ENCODE measurements around the gene RLN3. TPM values are rescaled to one million over a fixed set of nuclear protein-coding genes. Genes with fewer than 3 reads are reported as not detected.

Gene RLN3
- total RNA-seq, 2 experiments from 2014 or later = not detected

GRCh38 chr19:13995878-13996765, 31.8 kb upstream of the RLN3 start:
- Mint-ChIP-seq H3K27me3 (no peaks in the 10 kb centered on the region), H3K4me3 (no peak overlapping the region), H3K4me1 (ENCODE audit: low read depth) (peaks cover 6% of the 10 kb centered on the region), H3K27ac (no peak overlapping the region), H3K9me3 (peaks cover 10% of the 10 kb centered on the region), H3K36me3 (peaks cover 18% of the 10 kb centered on the region)
- intact Hi-C loops (cut with micrococcal nuclease) = no loop called here
- ChIA-PET POLR2A (no interaction called here), CTCF (no interaction called here)
- no peak for DNase-seq

- POLR2A ChIA-PET = interaction anchor here (1.4 kb wide), 1 partner anchor 10 kb away, joined by 3 read pairs; no protein-coding TSS in a partner anchor
- no peak for DNase-seq
Observed at GRCh38 chr19:13996928-13997630, 30.9 kb upstream of the RLN3 start.

GRCh38 chr19:13997631-13997962, 30.4 kb upstream of the RLN3 start:
- Mint-ChIP-seq H3K27ac (no peak overlapping the region), H3K36me3 (peaks cover 15% of the 10 kb centered on the region), H3K9me3 (peaks cover 10% of the 10 kb centered on the region), H3K4me1 (ENCODE audit: low read depth) (peaks cover 18% of the 10 kb centered on the region), H3K27me3 (no peaks in the 10 kb centered on the region), H3K4me3 (no peak overlapping the region)
- ChIA-PET POLR2A (interaction anchor here (1.4 kb wide), 1 partner anchor 11 kb away, joined by 3 read pairs; no protein-coding TSS in a partner anchor), CTCF (no interaction called here)
- intact Hi-C loops (cut with micrococcal nuclease) = no loop called here
- no peak for DNase-seq

More at GRCh38 chr19:13996928-13997630, 30.9 kb upstream of the RLN3 start:
- Mint-ChIP-seq H3K27me3 (no peaks in the 10 kb centered on the region), H3K9me3 (peaks cover 10% of the 10 kb centered on the region), H3K4me1 (ENCODE audit: low read depth) (peaks cover 12% of the 10 kb centered on the region), H3K36me3 (peaks cover 17% of the 10 kb centered on the region), H3K4me3 (no peak overlapping the region), H3K27ac (no peak overlapping the region)
- intact Hi-C loops (cut with micrococcal nuclease) = no loop called here
- CTCF ChIA-PET = no interaction called here

GRCh38 chr19:13998426-13998825, 29.5 kb upstream of the RLN3 start:
- no peak for DNase-seq
- Mint-ChIP-seq H3K9me3 (peaks cover 10% of the 10 kb centered on the region), H3K36me3 (peaks cover 15% of the 10 kb centered on the region), H3K4me1 (ENCODE audit: low read depth) (peaks cover 26% of the 10 kb centered on the region), H3K4me3 (no peak overlapping the region), H3K27ac (no peak overlapping the region), H3K27me3 (no peaks in the 10 kb centered on the region)
- CTCF ChIA-PET = interaction anchor here (1.8 kb wide), 1 partner anchor 33 kb away, joined by 7 read pairs; the partner anchor contains the start of gene IL27RA
- POLR2A ChIA-PET = interaction anchor here (1.4 kb wide), 1 partner anchor 12 kb away, joined by 3 read pairs; no protein-coding TSS in a partner anchor
- intact Hi-C loops (cut with micrococcal nuclease) = no loop called here

- Mint-ChIP-seq H3K4me1 (ENCODE audit: low read depth) (peaks cover 30% of the 10 kb centered on the region), H3K9me3 (peaks cover 10% of the 10 kb centered on the region), H3K27me3 (no peaks in the 10 kb centered on the region), H3K36me3 (peaks cover 15% of the 10 kb centered on the region), H3K4me3 (no peak overlapping the region), H3K27ac (no peak overlapping the region)
- CTCF ChIA-PET = interaction anchor here (1.8 kb wide), 1 partner anchor 33 kb away, joined by 7 read pairs; the partner anchor contains the start of gene IL27RA
- intact Hi-C loops (cut with micrococcal nuclease) = no loop called here
- DNase-seq = no peak
- POLR2A ChIA-PET = no interaction called here
Observed at GRCh38 chr19:13999085-13999484, 28.9 kb upstream of the RLN3 start.

- no peak for DNase-seq
- H3K27me3 Mint-ChIP-seq = no peaks in the 10 kb centered on the region
- H3K9me3 Mint-ChIP-seq = peaks cover 10% of the 10 kb centered on the region
- H3K4me1 Mint-ChIP-seq (ENCODE audit: low read depth) = peaks cover 41% of the 10 kb centered on the region
- POLR2A ChIA-PET = no interaction called here
- peak overlapping the region; percentile 90 for H3K27ac Mint-ChIP-seq
- H3K4me3 Mint-ChIP-seq = no peak overlapping the region
- intact Hi-C loops (cut with micrococcal nuclease) = loop anchor here (10.0 kb wide), 1 partner anchor 364 kb away; no protein-coding TSS in a partner anchor
- peaks cover 15% of the 10 kb centered on the region for H3K36me3 Mint-ChIP-seq
- CTCF ChIA-PET = interaction anchor here (0.7 to 1.2 kb wide), 2 partner anchors 31 to 939 kb away, joined by 4 to 5 read pairs; partner anchors contain the start of gene IL27RA
Observed at GRCh38 chr19:14000691-14001375, 27.1 kb upstream of the RLN3 start.

GRCh38 chr19:14002571-14003250, 25.2 kb upstream of the RLN3 start:
- H3K9me3 Mint-ChIP-seq = peaks cover 10% of the 10 kb centered on the region
- DNase-seq = peak; percentile 48
- ChIA-PET POLR2A (interaction anchor here (1.3 to 2.5 kb wide), 4 partner anchors 14 to 156 kb away, joined by 3 to 12 read pairs (median 6); partner anchors contain the start of gene IL27RA), CTCF (interaction anchor here (0.7 to 2.4 kb wide), 5 partner anchors 15 to 398 kb away, joined by 3 to 8 read pairs (median 6); partner anchors contain the start of gene IL27RA)
- H3K36me3 Mint-ChIP-seq = peaks cover 15% of the 10 kb centered on the region
- H3K4me1 Mint-ChIP-seq (ENCODE audit: low read depth) = peaks cover 44% of the 10 kb centered on the region
- peak overlapping the region; percentile 68 for H3K4me3 Mint-ChIP-seq
- intact Hi-C loops (cut with micrococcal nuclease) = loop anchor here (10.0 kb wide), 1 partner anchor 362 kb away; no protein-coding TSS in a partner anchor
- no peaks in the 10 kb centered on the region for H3K27me3 Mint-ChIP-seq
- peak overlapping the region; percentile 96 for H3K27ac Mint-ChIP-seq

- peak overlapping the region; percentile 96 for H3K27ac Mint-ChIP-seq
- peak; percentile 47 for DNase-seq
- ChIA-PET CTCF (interaction anchor here (0.7 to 2.4 kb wide), 5 partner anchors 16 to 397 kb away, joined by 3 to 8 read pairs (median 6); partner anchors contain the start of gene IL27RA), POLR2A (interaction anchor here (0.6 to 2.5 kb wide), 9 partner anchors 15 to 500 kb away, joined by 3 to 12 read pairs (median 3); partner anchors contain the start of gene IL27RA)
- intact Hi-C loops (cut with micrococcal nuclease) = loop anchor here (10.0 kb wide), 1 partner anchor 361 kb away; no protein-coding TSS in a partner anchor
- peaks cover 44% of the 10 kb centered on the region for H3K4me1 Mint-ChIP-seq (ENCODE audit: low read depth)
- H3K4me3 Mint-ChIP-seq = peak overlapping the region; percentile 68
- H3K27me3 Mint-ChIP-seq = no peaks in the 10 kb centered on the region
- H3K36me3 Mint-ChIP-seq = peaks cover 15% of the 10 kb centered on the region
- peaks cover 10% of the 10 kb centered on the region for H3K9me3 Mint-ChIP-seq
Observed at GRCh38 chr19:14003251-14004055, 24.5 kb upstream of the RLN3 start.

GRCh38 chr19:14004619-14005348, 23.2 kb upstream of the RLN3 start:
- intact Hi-C loops (cut with micrococcal nuclease) = loop anchor here (10.0 kb wide), 1 partner anchor 360 kb away; no protein-coding TSS in a partner anchor

More at GRCh38 chr19:14004619-14005348, 23.2 kb upstream of the RLN3 start:
- Mint-ChIP-seq H3K27ac (peak overlapping the region; percentile 85), H3K4me1 (ENCODE audit: low read depth) (peaks cover 44% of the 10 kb centered on the region), H3K27me3 (no peaks in the 10 kb centered on the region), H3K4me3 (peak overlapping the region; percentile 77), H3K36me3 (peaks cover 4% of the 10 kb centered on the region), H3K9me3 (peaks cover 2% of the 10 kb centered on the region)
- CTCF ChIA-PET = interaction anchor here (0.6 to 2.6 kb wide), 7 partner anchors 17 to 142 kb away, joined by 3 to 13 read pairs (median 4); partner anchors contain the start of genes ASF1B and IL27RA
- POLR2A ChIA-PET = interaction anchor here (0.6 to 1.4 kb wide), 5 partner anchors 26 to 419 kb away, joined by 3 to 4 read pairs (median 3); partner anchors contain the start of gene IL27RA
- no peak for DNase-seq

Measured in activated CD4-positive, alpha-beta memory T cell treated with anti-CD3 and anti-CD28 coated beads for 36 hours (primary cell).